Measurements from ENCODE around the gene DPYSL4. TPM values are rescaled to one million over a fixed set of nuclear protein-coding genes. Genes with fewer than 3 reads are reported as not detected.

The DPYSL4 gene
- total RNA-seq, 2 donors from 2014 or later = 14.3 to 23.5 TPM

GRCh38 chr10:132145521-132146185 is 41.1 kb upstream of the DPYSL4 start:
- H3K27ac Mint-ChIP-seq = no peak overlapping the region
- no peaks in the 10 kb centered on the region for H3K36me3 Mint-ChIP-seq (ENCODE audit: low read depth)
- no peaks in the 10 kb centered on the region for H3K4me1 Mint-ChIP-seq
- no peak overlapping the region for H3K4me3 Mint-ChIP-seq
- no peak for ATAC-seq (replicated peaks)
- no peaks in the 10 kb centered on the region for H3K27me3 Mint-ChIP-seq
- H3K9me3 Mint-ChIP-seq = no peaks in the 10 kb centered on the region

- ATAC-seq (replicated peaks) = no peak
- no peak overlapping the region for H3K27ac Mint-ChIP-seq
- no peaks in the 10 kb centered on the region for H3K36me3 Mint-ChIP-seq (ENCODE audit: low read depth)
- H3K4me1 Mint-ChIP-seq = no peaks in the 10 kb centered on the region
- no peaks in the 10 kb centered on the region for H3K9me3 Mint-ChIP-seq
- H3K4me3 Mint-ChIP-seq = no peak overlapping the region
- no peaks in the 10 kb centered on the region for H3K27me3 Mint-ChIP-seq
Measured at GRCh38 chr10:132146271-132146671, 40.5 kb upstream of the DPYSL4 start.

- Mint-ChIP-seq H3K27ac (no peak overlapping the region), H3K4me3 (no peak overlapping the region), H3K9me3 (no peaks in the 10 kb centered on the region), H3K4me1 (no peaks in the 10 kb centered on the region), H3K36me3 (ENCODE audit: low read depth) (no peaks in the 10 kb centered on the region), H3K27me3 (no peaks in the 10 kb centered on the region)
- no peak for ATAC-seq (replicated peaks)
Measured at GRCh38 chr10:132146941-132147915, 39.5 kb upstream of the DPYSL4 start.

GRCh38 chr10:132148261-132149251 is 38.2 kb upstream of the DPYSL4 start:
- no peaks in the 10 kb centered on the region for H3K9me3 Mint-ChIP-seq
- H3K27ac Mint-ChIP-seq = no peak overlapping the region
- no peak for ATAC-seq (replicated peaks)
- no peaks in the 10 kb centered on the region for H3K36me3 Mint-ChIP-seq (ENCODE audit: low read depth)
- H3K4me1 Mint-ChIP-seq = no peaks in the 10 kb centered on the region
- H3K27me3 Mint-ChIP-seq = no peaks in the 10 kb centered on the region
- H3K4me3 Mint-ChIP-seq = no peak overlapping the region

- H3K9me3 Mint-ChIP-seq = no peaks in the 10 kb centered on the region
- H3K27ac Mint-ChIP-seq = no peak overlapping the region
Measured at GRCh38 chr10:132149271-132149670, 37.5 kb upstream of the DPYSL4 start.

GRCh38 chr10:132149917-132150316 is 36.8 kb upstream of the DPYSL4 start:
- Mint-ChIP-seq H3K27ac (no peak overlapping the region), H3K36me3 (ENCODE audit: low read depth) (no peaks in the 10 kb centered on the region), H3K27me3 (no peaks in the 10 kb centered on the region), H3K4me3 (no peak overlapping the region), H3K9me3 (no peaks in the 10 kb centered on the region), H3K4me1 (no peaks in the 10 kb centered on the region)
- no peak for ATAC-seq (replicated peaks)

More at GRCh38 chr10:132149271-132149670, 37.5 kb upstream of the DPYSL4 start:
- no peak overlapping the region for H3K4me3 Mint-ChIP-seq
- no peaks in the 10 kb centered on the region for H3K27me3 Mint-ChIP-seq
- H3K4me1 Mint-ChIP-seq = no peaks in the 10 kb centered on the region
- no peak for ATAC-seq (replicated peaks)
- H3K36me3 Mint-ChIP-seq (ENCODE audit: low read depth) = no peaks in the 10 kb centered on the region

GRCh38 chr10:132150777-132151176 is 36.0 kb upstream of the DPYSL4 start:
- H3K9me3 Mint-ChIP-seq = no peaks in the 10 kb centered on the region
- ATAC-seq (replicated peaks) = no peak
- no peaks in the 10 kb centered on the region for H3K36me3 Mint-ChIP-seq (ENCODE audit: low read depth)
- H3K4me3 Mint-ChIP-seq = no peak overlapping the region
- H3K4me1 Mint-ChIP-seq = no peaks in the 10 kb centered on the region
- H3K27ac Mint-ChIP-seq = no peak overlapping the region
- H3K27me3 Mint-ChIP-seq = no peaks in the 10 kb centered on the region

- Mint-ChIP-seq H3K4me3 (no peak overlapping the region), H3K36me3 (ENCODE audit: low read depth) (no peaks in the 10 kb centered on the region), H3K4me1 (no peaks in the 10 kb centered on the region), H3K27me3 (no peaks in the 10 kb centered on the region), H3K9me3 (no peaks in the 10 kb centered on the region), H3K27ac (no peak overlapping the region)
- ATAC-seq (replicated peaks) = no peak
Measured at GRCh38 chr10:132151286-132151950, 35.3 kb upstream of the DPYSL4 start.

GRCh38 chr10:132151951-132152505 is 34.7 kb upstream of the DPYSL4 start:
- no peaks in the 10 kb centered on the region for H3K36me3 Mint-ChIP-seq (ENCODE audit: low read depth)
- H3K4me1 Mint-ChIP-seq = no peaks in the 10 kb centered on the region
- H3K4me3 Mint-ChIP-seq = no peak overlapping the region
- no peaks in the 10 kb centered on the region for H3K27me3 Mint-ChIP-seq
- no peaks in the 10 kb centered on the region for H3K9me3 Mint-ChIP-seq
- no peak for ATAC-seq (replicated peaks)
- no peak overlapping the region for H3K27ac Mint-ChIP-seq

GRCh38 chr10:132152896-132153580 is 33.7 kb upstream of the DPYSL4 start:
- Mint-ChIP-seq H3K9me3 (no peaks in the 10 kb centered on the region), H3K27ac (no peak overlapping the region), H3K27me3 (no peaks in the 10 kb centered on the region), H3K4me1 (no peaks in the 10 kb centered on the region), H3K36me3 (ENCODE audit: low read depth) (no peaks in the 10 kb centered on the region), H3K4me3 (no peak overlapping the region)
- ATAC-seq (replicated peaks) = no peak

GRCh38 chr10:132153616-132154217 is 33.0 kb upstream of the DPYSL4 start:
- no peak overlapping the region for H3K27ac Mint-ChIP-seq
- no peaks in the 10 kb centered on the region for H3K4me1 Mint-ChIP-seq
- no peaks in the 10 kb centered on the region for H3K27me3 Mint-ChIP-seq
- no peak for ATAC-seq (replicated peaks)
- no peaks in the 10 kb centered on the region for H3K36me3 Mint-ChIP-seq (ENCODE audit: low read depth)
- no peak overlapping the region for H3K4me3 Mint-ChIP-seq
- no peaks in the 10 kb centered on the region for H3K9me3 Mint-ChIP-seq

GRCh38 chr10:132154440-132154839 is 32.3 kb upstream of the DPYSL4 start:
- ATAC-seq (replicated peaks) = no peak
- Mint-ChIP-seq H3K27me3 (no peaks in the 10 kb centered on the region), H3K27ac (no peak overlapping the region), H3K4me1 (no peaks in the 10 kb centered on the region), H3K4me3 (no peak overlapping the region), H3K36me3 (ENCODE audit: low read depth) (no peaks in the 10 kb centered on the region), H3K9me3 (no peaks in the 10 kb centered on the region)

GRCh38 chr10:132154931-132155330 is 31.8 kb upstream of the DPYSL4 start:
- ATAC-seq (replicated peaks) = no peak
- H3K4me3 Mint-ChIP-seq = no peak overlapping the region
- no peak overlapping the region for H3K27ac Mint-ChIP-seq
- no peaks in the 10 kb centered on the region for H3K36me3 Mint-ChIP-seq (ENCODE audit: low read depth)
- H3K27me3 Mint-ChIP-seq = no peaks in the 10 kb centered on the region
- H3K4me1 Mint-ChIP-seq = no peaks in the 10 kb centered on the region
- no peaks in the 10 kb centered on the region for H3K9me3 Mint-ChIP-seq

Data from activated T-helper 17 cell treated with anti-CD3 and anti-CD28 coated beads, Interleukin-2, amount 50 U/mL, for 72 hours (primary cell).